HepG2 (cell line): ENCODE data around the gene MFSD11. TPM values are rescaled to one million over a fixed set of nuclear protein-coding genes. Genes with fewer than 3 reads are reported as not detected.

Experiments used
- ATAC-seq: fragments of 200-7000 bp; cut with Tn5 transposase; 3 replicates; pipeline ENCODE4 v1.9.1; 2020; ENCODE audit warnings: mild to moderate bottlenecking, moderate library complexity
- BruUV-seq: library from RNA; stranded (reverse); fragments of 400-500 nt; replicated peaks from 2 replicates; lab custom pipeline; 2021; lab: Mats Ljungman, UMichigan
- CTCF ChIA-PET: fragments of 300-600 bp; formaldehyde crosslinking; extraction: SDS; loops from one replicate; lab custom pipeline; 2021; ENCODE audit warnings: low total read pairs, inconsistent platforms, low intra/inter-chr PET ratio; lab: Yijun Ruan, JAX
- POLR2A ChIA-PET: fragments of 350-600 bp; sonication (Branson Sonifier 250); formaldehyde crosslinking; loops from one replicate; lab custom pipeline; 2020; ENCODE audit warnings: antibody characterized with exemption, inconsistent platforms; lab: Yijun Ruan, JAX
- DNase-seq: peaks from one replicate; pipeline ENCODE4 v3.0.0-alpha.2; 2015; ENCODE audit warnings: low spot score
- FAIRE-seq: peaks from 3 replicates; lab custom pipeline; 2011; peaks lifted over from hg19 to GRCh38; lab: Jason Lieb, UNC
- H2AFZ ChIP-seq: one replicate; pipeline ENCODE4 v1.6.1; 2011; ENCODE audit warnings: low read length, inconsistent platforms
- H3K27ac ChIP-seq: fragments of 300-600 bp; 3 replicates; pipeline ENCODE4 v1.8.0; 2011; ENCODE audit warnings: mixed run types, mild to moderate bottlenecking, mixed read lengths, low read length, inconsistent platforms; ENCODE audit not compliant: insufficient read depth; ENCODE audit errors: extremely low read length
- H3K27me3 ChIP-seq, 2 experiments: fragments of 200-600 bp in 1 of 2; 2 replicates in 1 of 2; 3 replicates in 1 of 2; pipeline versions ENCODE4 v1.6.0 to v1.8.0; 2011; ENCODE audit warnings: low read length in 2 of 2, mild to moderate bottlenecking in 2 of 2, moderate library complexity in 2 of 2, inconsistent platforms in 1 of 2; ENCODE audit not compliant: insufficient read depth in 2 of 2, control insufficient read depth in 1 of 2
- H3K36me3 ChIP-seq, 2 experiments: fragments of 200-600 bp in 1 of 2; replicated peaks in 1 of 2; 2 replicates in 1 of 2; 3 replicates in 1 of 2; pipeline versions ENCODE4 v1.5.1 to v1.8.0; 2011; ENCODE audit warnings: low read length in 2 of 2, inconsistent platforms in 1 of 2; ENCODE audit not compliant: insufficient read depth in 2 of 2, control insufficient read depth in 1 of 2
- H3K4me1 ChIP-seq: 2 replicates; pipeline ENCODE4 v1.5.1; 2012; ENCODE audit warnings: low read length, inconsistent platforms; ENCODE audit not compliant: insufficient read depth
- H3K4me2 ChIP-seq: 2 replicates; pipeline ENCODE4 v1.6.0; 2011; ENCODE audit warnings: low read depth, low read length, inconsistent platforms
- H3K4me3 ChIP-seq, 3 experiments: fragments of 200-600 bp in 1 of 3; sonication (generic), shearing (Covaris generic) in 1 of 3; replicated peaks in 1 of 3; 2 replicates each; pipeline ENCODE4 v1.5.1; 2011 to 2016; ENCODE audit warnings: low read length in 3 of 3, inconsistent platforms in 2 of 3, low read depth in 2 of 3, mild to moderate bottlenecking in 2 of 3, control low read depth in 1 of 3, mixed read lengths in 1 of 3; ENCODE audit not compliant: insufficient read depth in 1 of 3
- H3K79me2 ChIP-seq: one replicate; pipeline ENCODE4 v1.6.1; 2011; ENCODE audit warnings: low read length, inconsistent platforms; ENCODE audit not compliant: insufficient read depth
- H3K9ac ChIP-seq: 2 replicates; pipeline ENCODE4 v1.6.0; 2011; ENCODE audit warnings: mild to moderate bottlenecking, low read depth, low read length, inconsistent platforms; ENCODE audit not compliant: insufficient read depth
- H3K9me3 ChIP-seq: 2 replicates; pipeline ENCODE4 v1.5.1; 2012; ENCODE audit warnings: mild to moderate bottlenecking, low read length
- H4K20me1 ChIP-seq: 2 replicates; pipeline ENCODE4 v1.6.0; 2011; ENCODE audit warnings: inconsistent platforms, mild to moderate bottlenecking, low read length, moderate library complexity; ENCODE audit not compliant: insufficient read depth
- CEBPG ChIP-seq: IDR thresholded peaks from 2 replicates; pipeline ENCODE4 v1.6.1; 2016
- FOXJ3 ChIP-seq: sonication (generic); formaldehyde crosslinking; IDR thresholded peaks from 2 replicates; pipeline ENCODE4 v1.4.0; 2020; ENCODE audit warnings: missing genetic modification reagents, mild to moderate bottlenecking, borderline replicate concordance
- HHEX ChIP-seq: IDR thresholded peaks from 2 replicates; pipeline ENCODE4 v1.6.1; 2016; ENCODE audit warnings: control low read depth
- KAT2B ChIP-seq: fragments of 150-350 bp; IDR thresholded peaks from 2 replicates; pipeline ENCODE4 v1.6.1; 2014; ENCODE audit warnings: low read depth, low read length, borderline replicate concordance
- MAZ ChIP-seq, 2 experiments: sonication (generic) in 1 of 2; formaldehyde crosslinking in 1 of 2; IDR thresholded peaks; 2 replicates each; pipeline versions ENCODE4 v1.5.0 to v1.6.1; 2012 to 2020; ENCODE audit warnings: low read depth in 2 of 2, mild to moderate bottlenecking in 2 of 2, borderline replicate concordance in 1 of 2, improper control_type of control experiment in 1 of 2, low read length in 1 of 2, missing genetic modification reagents in 1 of 2, moderate library complexity in 1 of 2
- PAWR ChIP-seq: sonication (generic); formaldehyde crosslinking; IDR thresholded peaks from 2 replicates; pipeline ENCODE4 v1.4.0; 2020; ENCODE audit warnings: missing genetic modification reagents, mild to moderate bottlenecking, borderline replicate concordance
- RAD21 ChIP-seq: fragments of 450-650 bp; formaldehyde crosslinking; IDR thresholded peaks from 2 replicates; pipeline ENCODE4 v1.5.0; 2020; ENCODE audit warnings: mild to moderate bottlenecking
- SALL1 ChIP-seq: sonication (generic); formaldehyde crosslinking; IDR thresholded peaks from 2 replicates; pipeline ENCODE4 v1.8.0; 2022; ENCODE audit warnings: mild to moderate bottlenecking, missing genetic modification reagents
- SRF ChIP-seq: IDR thresholded peaks from 2 replicates; pipeline ENCODE4 v1.6.1; 2011; ENCODE audit warnings: mild to moderate bottlenecking, low read depth, low read length, moderate library complexity
- STAG1 ChIP-seq: sonication (generic); formaldehyde crosslinking; IDR thresholded peaks from 2 replicates; pipeline ENCODE4 v1.4.0; 2020; ENCODE audit warnings: missing genetic modification reagents
- TOE1 ChIP-seq: sonication (generic); formaldehyde crosslinking; IDR thresholded peaks from 2 replicates; pipeline ENCODE4 v1.4.0; 2020; ENCODE audit warnings: mild to moderate bottlenecking, missing genetic modification reagents
- ZNF572 ChIP-seq: sonication (generic); formaldehyde crosslinking; IDR thresholded peaks from 2 replicates; pipeline ENCODE4 v1.5.1; 2020; ENCODE audit warnings: mild to moderate bottlenecking, missing genetic modification reagents
- ZNF766 ChIP-seq: sonication (generic); formaldehyde crosslinking; IDR thresholded peaks from 2 replicates; pipeline ENCODE4 v1.5.0; 2020; ENCODE audit warnings: missing genetic modification reagents, borderline replicate concordance
- WGBS: methylation state at CpG from one replicate; pipeline ENCODE4 v1.1.6; 2017; ENCODE audit warnings: low lambda C conversion rate; 5-methylcytosine and 5-hydroxymethylcytosine counted together
- in situ Hi-C: cut with HindIII; loops from 2 replicates; pipeline ENCODE4 v1.10.0; 2017; ENCODE audit warnings: low pct_unique_long_range_greater_than_20kb; ENCODE audit not compliant: extremely low pct_ligation_motif_present
- intact Hi-C: fragments of 100-400 bp; cut with micrococcal nuclease; formaldehyde crosslinking; loops from one replicate; pipeline ENCODE4 v1.10.0; 2022; ENCODE audit not compliant: unreplicated experiment
- polyA plus RNA-seq, 8 experiments: library from polyadenylated mRNA; depleted of rRNA in 3 of 8; stranded (reverse) in 7 of 8; unstranded in 1 of 8; fragments of >200 nt; fragmentation: Illumina TruSeq in 4 of 8; extraction: Trizol in 4 of 8; gene quantifications; 2 replicates each; pipeline versions ENCODE4 v1.2.1 to v1.2.3, GENCODE V29; 2011 to 2016; ENCODE audit warnings: low read depth in 4 of 8, missing spikeins in 1 of 8, mixed read lengths in 1 of 8; ENCODE audit not compliant: insufficient read depth in 1 of 8
- total RNA-seq, 5 experiments: library from RNA; depleted of rRNA; stranded (reverse); fragments of >200 nt; fragmentation: Illumina TruSeq; extraction: Trizol; gene quantifications; 2 replicates each; pipeline ENCODE4 v1.2.3, GENCODE V29; 2016; ENCODE audit warnings: low read depth in 1 of 5
- TF ChIP-seq, protein P1 (sequence below): sonication (generic); formaldehyde crosslinking; IDR thresholded peaks from 2 replicates; pipeline ENCODE4 v1.4.0; 2020; ENCODE audit warnings: mild to moderate bottlenecking, missing genetic modification reagents
- TF ChIP-seq, protein P2 (sequence below): sonication (generic); formaldehyde crosslinking; IDR thresholded peaks from 2 replicates; pipeline ENCODE4 v1.5.1; 2020; ENCODE audit warnings: mild to moderate bottlenecking, missing genetic modification reagents

Gene MFSD11
- total and polyA plus RNA-seq, 2 of the 13 experiments (the other 11 are each of a cell fraction or from before 2014, with no cell fraction given) = 26.1 to 36.3 TPM

DNA sequence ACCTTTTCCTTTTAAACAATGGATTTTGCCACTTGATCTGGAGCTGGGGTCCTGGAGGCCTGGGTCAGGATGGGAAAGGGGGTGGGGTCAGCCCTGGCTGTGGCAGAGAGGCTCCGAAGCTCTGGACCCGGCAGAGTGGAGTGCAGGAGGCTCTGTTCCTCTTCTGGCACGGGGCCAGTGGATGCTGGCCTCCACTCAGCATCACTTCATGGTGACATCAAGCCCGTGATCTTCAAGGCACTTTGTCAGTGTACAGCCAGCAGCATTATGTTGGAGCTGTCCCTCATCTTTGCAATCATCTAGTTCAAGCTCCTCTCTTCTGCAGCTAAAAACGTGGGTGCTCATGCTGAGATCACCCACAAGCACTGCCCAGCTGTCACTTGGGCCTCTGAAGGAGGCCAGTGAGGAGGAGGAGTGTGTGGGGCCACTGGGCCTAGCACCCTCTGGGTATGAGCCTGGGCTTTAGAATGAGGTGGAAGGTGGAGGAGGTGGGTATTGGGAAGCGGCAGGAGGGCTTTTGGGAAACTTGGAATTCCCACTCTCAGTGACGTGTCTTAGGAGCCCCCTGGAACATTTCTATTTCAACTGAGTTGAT lies 84.4 kb downstream of the MFSD11 start:
- no peak overlapping the region for H3K9ac ChIP-seq
- H3K27me3 ChIP-seq = peaks cover 12 to 62% of the 10 kb centered on the region in 2 experiments
- no peak for FAIRE-seq
- H2AFZ ChIP-seq = no peak overlapping the region
- no peaks in the 10 kb centered on the region for H3K79me2 ChIP-seq
- H3K36me3 ChIP-seq = no peaks in the 10 kb centered on the region
- ChIA-PET POLR2A (no interaction called here), CTCF (no interaction called here)
- H3K4me1 ChIP-seq = no peaks in the 10 kb centered on the region
- no peaks in the 10 kb centered on the region for H4K20me1 ChIP-seq
- H3K27ac ChIP-seq = no peak overlapping the region
- H3K9me3 ChIP-seq = no peaks in the 10 kb centered on the region
- ATAC-seq = no peak
- H3K4me3 ChIP-seq = no peak overlapping the region
- in situ Hi-C loops (loop anchor here (10.0 kb wide), 1 partner anchor 243 kb away; no protein-coding TSS in a partner anchor), intact Hi-C loops (no loop called here)
- no peak for TF ChIP-seq HHEX (CRISPR knock-in tag)
- no peak for TF ChIP-seq PAWR (CRISPR knock-in tag)
- TF ChIP-seq RAD21 (CRISPR knock-in tag) = no peak
- TF ChIP-seq, protein P1, sequence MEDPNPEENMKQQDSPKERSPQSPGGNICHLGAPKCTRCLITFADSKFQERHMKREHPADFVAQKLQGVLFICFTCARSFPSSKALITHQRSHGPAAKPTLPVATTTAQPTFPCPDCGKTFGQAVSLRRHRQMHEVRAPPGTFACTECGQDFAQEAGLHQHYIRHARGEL = no peak
- TF ChIP-seq ZNF572 = no peak
- TF ChIP-seq TOE1 (CRISPR knock-in tag) = no peak
- TF ChIP-seq KAT2B = no peak
- 25% methylated on average over 6 of the region's 7 CpGs for WGBS
- DNase-seq = no peak
- no peak overlapping the region for H3K4me2 ChIP-seq
- BruUV-seq = no TSS peak

DNA sequence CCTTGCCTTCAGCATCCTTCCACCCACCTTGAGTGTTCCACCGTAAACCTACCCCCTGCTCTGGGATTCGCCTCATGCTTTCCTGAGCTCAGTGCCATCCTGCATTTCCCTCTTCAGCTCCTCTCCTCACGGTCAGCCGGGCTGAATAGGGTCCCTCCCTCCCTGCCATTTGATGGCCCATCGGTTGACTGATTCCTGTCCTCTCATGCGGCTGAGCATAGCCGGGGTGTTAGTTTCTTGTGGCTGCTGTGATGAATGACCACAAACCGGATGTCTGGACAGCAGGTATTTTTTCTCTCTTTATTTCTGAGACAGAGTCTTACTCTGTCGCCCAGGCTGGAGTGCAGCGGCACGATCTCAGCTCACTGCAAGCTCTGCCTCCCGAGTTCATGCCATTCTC lies 86.2 kb downstream of the MFSD11 start:
- FAIRE-seq = no peak
- POLR2A ChIA-PET = no interaction called here
- TF ChIP-seq, protein P2, sequence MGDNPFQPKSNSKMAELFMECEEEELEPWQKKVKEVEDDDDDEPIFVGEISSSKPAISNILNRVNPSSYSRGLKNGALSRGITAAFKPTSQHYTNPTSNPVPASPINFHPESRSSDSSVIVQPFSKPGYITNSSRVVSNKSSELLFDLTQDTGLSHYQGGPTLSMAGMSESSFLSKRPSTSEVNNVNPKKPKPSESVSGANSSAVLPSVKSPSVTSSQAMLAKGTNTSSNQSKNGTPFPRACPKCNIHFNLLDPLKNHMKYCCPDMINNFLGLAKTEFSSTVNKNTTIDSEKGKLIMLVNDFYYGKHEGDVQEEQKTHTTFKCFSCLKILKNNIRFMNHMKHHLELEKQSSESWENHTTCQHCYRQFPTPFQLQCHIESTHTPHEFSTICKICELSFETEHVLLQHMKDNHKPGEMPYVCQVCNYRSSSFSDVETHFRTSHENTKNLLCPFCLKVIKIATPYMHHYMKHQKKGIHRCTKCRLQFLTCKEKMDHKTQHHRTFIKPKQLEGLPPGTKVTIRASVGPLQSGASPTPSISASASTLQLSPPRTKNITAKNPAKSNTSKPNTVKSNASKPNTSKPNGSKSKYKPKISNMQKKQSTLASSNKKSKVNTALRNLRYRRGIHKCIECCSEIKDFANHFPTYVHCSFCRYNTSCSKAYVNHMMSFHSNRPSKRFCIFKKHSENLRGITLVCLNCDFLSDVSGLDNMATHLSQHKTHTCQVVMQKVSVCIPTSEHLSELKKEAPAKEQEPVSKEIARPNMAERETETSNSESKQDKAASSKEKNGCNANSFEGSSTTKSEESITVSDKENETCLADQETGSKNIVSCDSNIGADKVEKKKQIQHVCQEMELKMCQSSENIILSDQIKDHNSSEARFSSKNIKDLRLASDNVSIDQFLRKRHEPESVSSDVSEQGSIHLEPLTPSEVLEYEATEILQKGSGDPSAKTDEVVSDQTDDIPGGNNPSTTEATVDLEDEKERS (CRISPR knock-in tag) = no peak
- no peak for TF ChIP-seq SALL1 (CRISPR knock-in tag)
- no peak for TF ChIP-seq ZNF572
- TF ChIP-seq STAG1 = no peak
- TF ChIP-seq SRF = no peak
- no peak for TF ChIP-seq ZNF766
- TF ChIP-seq FOXJ3 (CRISPR knock-in tag) = no peak
- no peak for TF ChIP-seq CEBPG (CRISPR knock-in tag)
- no peak for TF ChIP-seq MAZ (IDR thresholded peaks at IDR 0.05; ENCODE audit: borderline replicate concordance, low read depth, low read length)
- TF ChIP-seq MAZ (CRISPR knock-in tag; IDR thresholded peaks at IDR 0.05; ENCODE audit: low read depth) = no peak

More for the DNA sequence above, 86.2 kb downstream of the MFSD11 start:
- Histone ChIP-seq H3K9me3 (no peaks in the 10 kb centered on the region), H3K27ac (no peak overlapping the region), H2AFZ (no peak overlapping the region), H3K36me3 (no peaks in the 10 kb centered on the region), H3K79me2 (no peaks in the 10 kb centered on the region), H3K27me3 (peaks cover 10 to 58% of the 10 kb centered on the region in 2 experiments), H3K4me2 (no peak overlapping the region), H4K20me1 (no peaks in the 10 kb centered on the region), H3K4me1 (no peaks in the 10 kb centered on the region), H3K4me3 (no peak overlapping the region), H3K9ac (no peak overlapping the region)
- BruUV-seq = no TSS peak
- in situ Hi-C loops = loop anchor here (10.0 kb wide), 1 partner anchor 241 kb away; no protein-coding TSS in a partner anchor
- intact Hi-C loops = no loop called here
- CTCF ChIA-PET = no interaction called here
- no peak for ATAC-seq
- WGBS = 57% methylated on average over 12 of the region's 12 CpGs
- DNase-seq = no peak
